PC-9 (cell line): ENCODE measurements around the gene KLHL30.

Source experiments
- EZH2 ChIP-seq: fragments of 200-600 bp; sonication (generic); IDR thresholded peaks from 2 replicates; pipeline ENCODE4 v1.8.0; 2017; ENCODE audit warnings: antibody characterized with exemption, low read depth
- TF ChIP-seq, protein P1 (sequence below): fragments of 200-600 bp; sonication (generic); conservative IDR thresholded peaks from 2 replicates; pipeline ENCODE4 v1.6.1; 2017; ENCODE audit warnings: mixed run types, antibody characterized with exemption, mild to moderate bottlenecking, moderate library complexity

DNA sequence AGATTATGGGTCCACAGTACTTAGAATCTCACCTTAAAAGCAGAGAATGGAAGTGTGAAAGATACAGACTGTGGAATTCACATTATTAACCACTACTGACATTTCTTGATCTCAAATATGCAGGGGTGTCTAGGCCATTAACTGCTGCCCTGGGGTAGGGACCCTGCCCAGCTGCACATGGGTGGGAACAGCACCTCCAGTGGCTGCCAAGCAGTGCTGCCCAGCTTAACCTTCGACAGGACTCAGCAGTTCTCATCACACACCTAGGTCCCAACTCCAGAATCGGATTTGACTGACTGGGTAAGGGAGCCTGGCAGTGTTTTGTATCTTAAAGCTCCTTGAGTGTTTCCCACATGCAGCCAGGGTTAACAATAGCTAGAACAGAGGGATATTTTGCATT lies 35.2 kb downstream of the KLHL30 start:
- TF ChIP-seq, protein P1, sequence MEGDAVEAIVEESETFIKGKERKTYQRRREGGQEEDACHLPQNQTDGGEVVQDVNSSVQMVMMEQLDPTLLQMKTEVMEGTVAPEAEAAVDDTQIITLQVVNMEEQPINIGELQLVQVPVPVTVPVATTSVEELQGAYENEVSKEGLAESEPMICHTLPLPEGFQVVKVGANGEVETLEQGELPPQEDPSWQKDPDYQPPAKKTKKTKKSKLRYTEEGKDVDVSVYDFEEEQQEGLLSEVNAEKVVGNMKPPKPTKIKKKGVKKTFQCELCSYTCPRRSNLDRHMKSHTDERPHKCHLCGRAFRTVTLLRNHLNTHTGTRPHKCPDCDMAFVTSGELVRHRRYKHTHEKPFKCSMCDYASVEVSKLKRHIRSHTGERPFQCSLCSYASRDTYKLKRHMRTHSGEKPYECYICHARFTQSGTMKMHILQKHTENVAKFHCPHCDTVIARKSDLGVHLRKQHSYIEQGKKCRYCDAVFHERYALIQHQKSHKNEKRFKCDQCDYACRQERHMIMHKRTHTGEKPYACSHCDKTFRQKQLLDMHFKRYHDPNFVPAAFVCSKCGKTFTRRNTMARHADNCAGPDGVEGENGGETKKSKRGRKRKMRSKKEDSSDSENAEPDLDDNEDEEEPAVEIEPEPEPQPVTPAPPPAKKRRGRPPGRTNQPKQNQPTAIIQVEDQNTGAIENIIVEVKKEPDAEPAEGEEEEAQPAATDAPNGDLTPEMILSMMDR, result no peak
- TF ChIP-seq EZH2, result no peak
